Activated CD4-positive, alpha-beta memory T cell treated with anti-CD3 and anti-CD28 coated beads for 36 hours (primary cell): ENCODE measurements around the gene SNED1. TPM values are rescaled to one million over a fixed set of nuclear protein-coding genes. Genes with fewer than 3 reads are reported as not detected.

Source experiments
- CTCF ChIA-PET: fragments of 350-600 bp; sonication (Branson Sonifier 250); formaldehyde crosslinking; loops from one replicate; lab custom pipeline; 2021; ENCODE audit warnings: antibody characterized with exemption, inconsistent platforms; lab: Charles Lee
- POLR2A ChIA-PET: fragments of 350-600 bp; sonication (Branson Sonifier 250); formaldehyde crosslinking; loops from one replicate; lab custom pipeline; 2021; ENCODE audit warnings: antibody characterized with exemption; lab: Charles Lee
- DNase-seq: peaks from one replicate; pipeline ENCODE4 v3.0.0-alpha.2; 2020
- H3K27ac Mint-ChIP-seq: one replicate; pipeline ENCODE4 v1.8.0; 2021; ENCODE audit warnings: mixed read lengths
- H3K27me3 Mint-ChIP-seq: one replicate; pipeline ENCODE4 v1.8.0; 2021; ENCODE audit warnings: mixed read lengths
- H3K36me3 Mint-ChIP-seq: one replicate; pipeline ENCODE4 v1.8.0; 2021; ENCODE audit warnings: mixed read lengths
- H3K4me1 Mint-ChIP-seq: one replicate; pipeline ENCODE4 v1.8.0; 2021; ENCODE audit warnings: low read depth, mixed read lengths
- H3K4me3 Mint-ChIP-seq: one replicate; pipeline ENCODE4 v1.8.0; 2021; ENCODE audit warnings: mild to moderate bottlenecking, mixed read lengths
- H3K9me3 Mint-ChIP-seq: one replicate; pipeline ENCODE4 v1.8.0; 2021; ENCODE audit warnings: mixed read lengths
- intact Hi-C: fragments of 100-400 bp; cut with micrococcal nuclease; formaldehyde crosslinking; loops from one replicate; pipeline ENCODE4 v1.15.1; 2023
- total RNA-seq, 2 experiments: library from RNA; stranded (reverse); gene quantifications; one replicate each; pipeline ENCODE4 v1.2.3, GENCODE V29; 2021

SNED1 gene
- total RNA-seq, 2 experiments from 2014 or later = 2.6 to 3.8 TPM

DNA sequence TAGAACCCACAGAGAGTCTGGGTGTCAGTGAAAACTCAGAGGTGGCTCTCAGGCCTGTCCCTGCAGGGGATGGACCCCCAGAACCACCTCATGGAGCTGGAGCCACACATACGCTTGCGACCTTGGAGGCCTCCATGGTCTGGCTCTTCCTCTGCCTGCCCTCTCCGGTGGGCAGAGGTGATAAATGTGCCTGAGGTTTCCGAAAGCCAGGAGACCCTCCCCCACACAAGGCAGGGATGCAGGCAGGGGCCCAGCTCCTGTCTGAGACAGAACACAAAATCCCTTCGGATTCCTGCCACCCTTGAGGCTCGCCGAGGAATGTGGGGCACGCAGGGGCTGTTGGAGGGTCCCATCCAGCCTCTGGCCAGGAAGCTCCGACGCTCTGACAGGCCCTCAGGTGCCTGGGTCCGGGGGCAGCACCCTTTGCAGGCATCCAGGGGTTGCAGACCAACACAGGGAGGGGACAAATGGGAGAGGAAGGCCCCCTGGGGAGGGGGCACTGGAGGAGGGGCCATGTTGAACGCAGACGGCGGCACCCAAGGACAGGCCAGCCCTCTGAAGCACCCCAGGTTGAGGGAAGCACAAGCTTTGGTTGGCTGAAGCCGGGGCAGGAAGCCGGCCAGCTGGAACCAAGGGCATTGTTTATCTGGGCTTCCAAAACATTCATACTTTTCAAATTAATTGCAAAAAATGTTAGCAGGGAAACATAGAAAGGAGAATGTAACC, 4.1 kb upstream of the SNED1 start:
- DNase-seq = no peak
- CTCF ChIA-PET = no interaction called here
- Mint-ChIP-seq H3K36me3 (no peaks in the 10 kb centered on the region), H3K4me1 (peaks cover 2% of the 10 kb centered on the region), H3K27ac (no peak overlapping the region), H3K9me3 (no peaks in the 10 kb centered on the region), H3K27me3 (peaks cover 10% of the 10 kb centered on the region), H3K4me3 (no peak overlapping the region)
- POLR2A ChIA-PET = no interaction called here
- intact Hi-C loops = no loop called here

DNA sequence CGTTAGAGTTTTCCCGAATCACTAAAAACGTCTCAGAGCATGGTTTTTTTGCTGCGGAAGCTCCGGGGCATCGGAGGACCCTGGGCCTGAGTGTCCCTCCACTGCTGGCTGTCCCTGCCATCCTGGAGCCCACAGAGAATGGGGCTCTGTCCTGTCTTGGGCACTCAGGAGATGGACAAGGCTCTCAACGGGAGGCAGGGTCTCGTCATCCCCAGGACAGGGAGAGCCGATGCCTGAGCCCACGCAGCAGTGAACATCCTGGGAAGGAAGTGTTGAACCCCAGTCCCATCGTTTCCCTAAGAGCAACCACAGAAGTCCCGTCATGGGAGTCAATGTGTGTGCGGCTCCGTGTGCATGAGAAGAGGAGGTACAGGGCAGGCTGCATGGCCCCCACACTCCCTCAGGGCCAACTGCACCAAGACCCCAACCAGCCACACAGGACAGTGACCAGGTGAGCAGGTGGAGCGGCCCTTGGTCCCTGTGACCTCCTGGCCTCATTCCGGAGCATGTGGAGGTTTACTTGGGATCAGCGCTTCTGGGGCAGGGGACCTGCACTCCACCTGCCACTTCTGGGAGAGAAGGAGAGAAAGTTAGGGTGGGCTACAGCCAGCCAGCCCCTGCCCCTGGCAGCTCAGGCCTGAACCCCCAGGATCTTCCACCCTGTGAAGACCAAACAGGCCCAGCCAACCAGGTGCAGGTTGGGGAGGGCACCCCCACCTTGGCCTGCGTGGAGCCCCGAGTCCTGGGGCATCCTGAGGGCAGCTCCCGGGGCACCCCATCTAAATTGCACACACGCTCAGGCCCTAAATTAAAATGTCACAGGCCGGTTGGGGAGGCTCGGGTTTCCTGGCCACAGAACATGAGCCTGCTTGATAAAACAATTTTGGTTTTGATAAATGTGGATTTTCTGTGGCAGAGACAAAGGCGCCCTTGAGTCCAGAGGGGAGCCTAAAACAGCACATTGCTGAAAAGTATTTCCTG, 3.1 kb upstream of the SNED1 start:
- Mint-ChIP-seq H3K27me3 (peaks cover 19% of the 10 kb centered on the region), H3K4me3 (no peak overlapping the region), H3K27ac (no peak overlapping the region), H3K4me1 (peaks cover 7% of the 10 kb centered on the region), H3K36me3 (no peaks in the 10 kb centered on the region), H3K9me3 (no peaks in the 10 kb centered on the region)
- DNase-seq = no peak
- POLR2A ChIA-PET = no interaction called here
- CTCF ChIA-PET = no interaction called here
- intact Hi-C loops = no loop called here

DNA sequence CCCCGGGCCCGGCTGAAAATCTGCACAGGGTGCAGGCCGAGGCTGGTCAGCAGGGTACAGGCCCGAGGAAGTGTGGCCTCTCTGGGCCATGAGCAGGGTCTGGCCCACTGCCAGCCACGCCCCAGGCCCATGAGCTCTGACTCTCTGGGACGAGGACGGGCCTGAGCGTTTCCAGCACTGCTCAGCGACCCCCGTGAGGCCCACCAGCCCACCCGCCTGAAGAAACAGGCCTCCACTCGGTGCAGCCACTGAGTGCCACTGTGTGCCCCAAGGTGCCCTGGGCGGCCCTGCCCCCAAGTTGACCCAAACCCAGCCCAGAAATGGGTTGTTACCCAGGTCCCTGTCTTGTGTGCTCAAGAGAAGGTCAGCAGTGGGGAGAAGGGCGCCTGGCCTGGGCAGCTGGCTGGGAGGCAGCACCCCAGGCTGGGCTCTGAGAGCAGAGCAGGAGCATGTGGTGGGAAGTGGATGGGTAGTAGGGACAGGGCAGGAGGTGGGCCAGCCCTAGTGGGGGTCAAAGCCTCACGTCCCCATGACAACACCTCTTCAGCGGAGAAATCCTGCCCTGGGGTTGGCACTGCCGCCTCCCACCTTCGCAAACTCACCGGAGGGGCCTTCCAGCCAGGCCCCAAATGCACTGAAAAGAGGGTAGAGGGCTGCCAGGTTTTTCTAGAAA, 2.1 kb upstream of the SNED1 start:
- ChIA-PET POLR2A (no interaction called here), CTCF (no interaction called here)
- intact Hi-C loops = no loop called here
- Mint-ChIP-seq H3K27me3 (peaks cover 19% of the 10 kb centered on the region), H3K27ac (no peak overlapping the region), H3K9me3 (no peaks in the 10 kb centered on the region), H3K4me1 (peaks cover 7% of the 10 kb centered on the region), H3K4me3 (no peak overlapping the region), H3K36me3 (no peaks in the 10 kb centered on the region)
- DNase-seq = no peak

DNA sequence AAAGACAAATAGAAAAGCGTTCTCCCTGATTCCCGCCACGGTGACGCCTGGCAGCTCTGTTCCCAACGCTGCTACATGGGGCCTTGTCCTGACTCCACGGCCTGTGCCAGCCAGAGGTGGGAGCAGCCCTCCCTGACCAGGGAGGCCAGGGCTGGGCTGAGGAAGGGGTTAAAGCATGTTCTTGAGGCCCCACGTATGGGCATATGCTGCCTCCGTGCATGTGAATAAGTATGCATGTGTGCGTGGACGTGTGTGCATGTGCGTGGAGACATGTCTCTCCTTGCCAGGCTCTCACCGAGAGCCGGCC, 1.6 kb upstream of the SNED1 start:
- ChIA-PET CTCF (no interaction called here), POLR2A (no interaction called here)
- no peaks in the 10 kb centered on the region for H3K9me3 Mint-ChIP-seq
- no peak overlapping the region for H3K4me3 Mint-ChIP-seq
- H3K27ac Mint-ChIP-seq = no peak overlapping the region
- peaks cover 19% of the 10 kb centered on the region for H3K27me3 Mint-ChIP-seq
- H3K4me1 Mint-ChIP-seq = peaks cover 7% of the 10 kb centered on the region
- intact Hi-C loops = no loop called here
- H3K36me3 Mint-ChIP-seq = no peaks in the 10 kb centered on the region
- DNase-seq = no peak

DNA sequence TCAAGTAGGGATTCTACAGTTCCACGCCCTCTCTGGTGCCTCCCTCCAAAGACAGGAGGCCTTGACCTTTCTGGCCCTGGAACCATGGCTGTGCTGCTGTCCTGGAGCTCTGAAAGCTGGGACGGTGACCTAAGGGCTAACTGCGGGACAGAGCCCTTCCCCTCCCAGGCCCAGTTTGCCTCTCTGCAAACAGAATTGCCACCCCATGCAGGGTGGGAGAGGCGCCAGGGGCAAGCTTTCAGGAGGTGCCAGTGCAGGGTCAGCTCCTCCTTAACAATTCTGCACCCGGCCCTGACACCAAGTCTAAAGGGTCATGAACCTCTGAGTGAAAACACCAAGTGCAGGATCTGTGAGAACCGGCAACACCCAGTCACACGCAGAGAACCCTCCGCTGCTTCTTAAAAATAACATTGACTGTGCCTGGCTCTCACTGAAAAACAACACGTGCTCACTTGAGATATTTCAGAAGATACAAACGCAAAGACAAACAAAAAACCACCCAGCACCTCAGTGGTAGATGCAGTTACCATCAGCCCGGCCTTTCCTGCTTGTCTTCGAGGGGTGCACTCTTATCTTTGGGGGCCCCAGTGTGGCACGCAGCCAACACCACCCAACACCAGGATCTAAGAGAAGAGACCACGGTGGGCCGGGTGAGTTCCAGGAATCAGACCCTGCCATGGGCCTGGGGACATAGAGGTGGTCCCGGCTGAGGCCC, 1.1 kb upstream of the SNED1 start:
- H3K36me3 Mint-ChIP-seq = no peaks in the 10 kb centered on the region
- peaks cover 19% of the 10 kb centered on the region for H3K27me3 Mint-ChIP-seq
- ChIA-PET CTCF (no interaction called here), POLR2A (no interaction called here)
- no peak overlapping the region for H3K4me3 Mint-ChIP-seq
- H3K27ac Mint-ChIP-seq = no peak overlapping the region
- no peak for DNase-seq
- intact Hi-C loops = no loop called here
- no peaks in the 10 kb centered on the region for H3K9me3 Mint-ChIP-seq
- peaks cover 7% of the 10 kb centered on the region for H3K4me1 Mint-ChIP-seq

DNA sequence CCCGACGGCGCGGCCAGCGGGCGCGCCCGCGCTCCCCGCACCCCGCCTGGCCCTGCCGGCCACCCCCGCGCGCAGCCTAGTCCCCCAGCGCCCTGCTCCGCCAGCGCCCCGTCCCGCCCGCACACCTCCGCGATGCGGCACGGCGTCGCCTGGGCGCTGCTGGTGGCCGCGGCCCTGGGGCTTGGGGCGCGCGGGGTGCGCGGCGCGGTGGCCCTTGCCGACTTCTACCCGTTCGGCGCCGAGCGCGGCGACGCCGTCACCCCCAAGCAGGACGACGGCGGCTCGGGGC, 232 bp downstream of the SNED1 start:
- intact Hi-C loops = no loop called here
- peaks cover 9% of the 10 kb centered on the region for H3K9me3 Mint-ChIP-seq
- DNase-seq = peak; percentile 8
- H3K27ac Mint-ChIP-seq = no peak overlapping the region
- peaks cover 17% of the 10 kb centered on the region for H3K27me3 Mint-ChIP-seq
- H3K36me3 Mint-ChIP-seq = peaks cover 3% of the 10 kb centered on the region
- POLR2A ChIA-PET = no interaction called here
- CTCF ChIA-PET = no interaction called here
- no peak overlapping the region for H3K4me3 Mint-ChIP-seq
- peaks cover 7% of the 10 kb centered on the region for H3K4me1 Mint-ChIP-seq

DNA sequence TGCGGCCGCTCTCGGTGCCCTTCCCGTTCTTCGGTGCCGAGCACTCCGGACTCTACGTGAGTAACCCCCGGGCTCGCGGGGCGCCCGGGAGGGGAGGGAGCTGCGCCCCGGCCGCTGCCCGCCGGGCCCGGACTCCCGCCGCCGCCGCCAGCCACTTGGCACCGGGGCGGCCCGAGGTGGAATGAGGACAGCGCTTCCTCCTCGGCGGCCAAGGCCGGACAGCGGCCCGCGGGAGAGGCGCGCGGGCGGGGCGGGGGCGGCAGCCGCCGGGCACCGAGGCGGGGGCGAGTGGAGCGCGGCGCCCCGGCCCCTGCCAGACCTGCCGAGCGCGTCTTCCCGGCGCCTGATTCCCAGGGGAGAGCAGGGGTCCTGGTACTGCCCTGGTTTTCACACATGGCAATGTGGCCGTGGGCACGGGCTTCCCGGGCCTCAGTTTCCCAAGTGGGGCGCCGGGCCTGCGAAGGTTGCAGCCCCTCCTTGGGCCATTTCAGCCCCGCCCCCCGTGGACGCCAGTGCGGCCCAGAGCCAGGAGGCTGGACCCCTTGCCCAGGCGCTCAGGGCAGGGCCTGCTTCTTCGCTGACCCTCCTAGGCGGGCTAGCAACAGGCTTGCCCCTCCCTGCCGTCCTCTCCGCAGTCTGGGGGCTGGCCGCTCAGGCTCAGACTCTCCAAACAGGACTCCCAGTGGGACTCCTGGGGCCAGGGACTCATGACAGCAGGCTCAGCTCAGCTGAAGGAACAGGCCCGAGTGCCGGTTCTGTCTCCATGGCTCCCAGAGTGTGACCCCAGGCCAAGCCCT, 775 bp downstream of the SNED1 start:
- peaks cover 6% of the 10 kb centered on the region for H3K36me3 Mint-ChIP-seq
- peak; percentile 8 for DNase-seq
- peaks cover 7% of the 10 kb centered on the region for H3K4me1 Mint-ChIP-seq
- intact Hi-C loops = no loop called here
- H3K27ac Mint-ChIP-seq = no peak overlapping the region
- H3K4me3 Mint-ChIP-seq = no peak overlapping the region
- peaks cover 14% of the 10 kb centered on the region for H3K9me3 Mint-ChIP-seq
- peaks cover 17% of the 10 kb centered on the region for H3K27me3 Mint-ChIP-seq
- ChIA-PET CTCF (no interaction called here), POLR2A (no interaction called here)

DNA sequence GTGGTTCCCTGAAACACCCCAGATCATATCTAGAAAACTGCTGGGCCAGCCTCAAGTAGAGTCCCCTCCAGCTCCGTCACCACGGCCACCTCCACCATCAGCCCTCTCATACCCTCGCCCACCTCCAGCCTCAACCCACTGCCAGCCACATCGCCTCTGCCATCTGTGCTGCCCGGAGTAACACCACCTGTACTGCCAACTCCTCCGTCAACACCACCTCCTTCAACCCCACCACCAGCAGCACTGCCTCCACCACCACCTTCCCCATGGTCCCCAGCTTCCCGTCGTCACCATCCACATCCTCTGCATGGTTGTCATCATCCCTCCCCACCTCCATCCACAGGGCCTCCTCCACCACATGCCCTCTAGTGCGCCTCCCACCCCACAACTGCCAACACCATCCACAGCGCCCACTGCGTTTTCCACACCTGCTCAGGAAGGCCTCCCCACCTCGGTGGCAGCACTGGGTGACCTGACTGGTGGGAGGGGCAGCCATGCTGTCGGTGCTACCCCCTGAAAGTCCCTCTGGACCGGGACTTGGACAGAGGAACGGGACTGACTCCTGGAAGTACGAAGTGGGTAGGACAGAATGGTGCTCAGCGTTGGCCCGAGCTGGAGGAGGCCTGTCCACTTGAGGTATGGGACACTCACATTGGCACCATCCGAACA, 1.6 kb downstream of the SNED1 start:
- intact Hi-C loops = no loop called here
- ChIA-PET POLR2A (no interaction called here), CTCF (no interaction called here)
- H3K27ac Mint-ChIP-seq = no peak overlapping the region
- peaks cover 22% of the 10 kb centered on the region for H3K9me3 Mint-ChIP-seq
- H3K36me3 Mint-ChIP-seq = peaks cover 6% of the 10 kb centered on the region
- DNase-seq = peak; percentile 6
- peak overlapping the region; percentile 2 for H3K4me3 Mint-ChIP-seq
- peaks cover 17% of the 10 kb centered on the region for H3K27me3 Mint-ChIP-seq
- peaks cover 7% of the 10 kb centered on the region for H3K4me1 Mint-ChIP-seq

DNA sequence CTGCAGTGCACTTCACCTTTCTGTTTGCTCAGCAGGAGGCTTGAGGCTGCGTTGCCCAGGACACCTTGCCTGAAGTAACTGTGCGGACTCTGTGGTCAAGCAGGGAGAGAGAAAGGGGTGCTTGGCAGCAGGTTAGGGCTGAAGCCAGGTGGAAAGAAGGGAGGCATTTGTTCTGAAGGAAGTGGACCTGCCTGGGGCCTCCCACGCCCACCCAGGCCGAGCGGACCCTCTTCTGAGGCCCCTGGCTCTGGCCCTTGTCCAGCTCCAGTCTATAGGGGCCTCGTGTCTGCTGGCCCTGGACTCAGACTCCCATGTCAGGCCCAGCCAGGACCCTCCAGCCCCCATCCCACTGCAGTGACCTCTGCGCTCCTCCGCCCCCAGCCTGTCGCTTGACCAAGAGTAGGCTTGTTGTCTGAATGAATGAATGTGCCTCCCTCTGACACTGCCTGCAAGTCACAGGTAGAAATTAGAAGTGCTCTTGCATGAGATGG, 2.5 kb downstream of the SNED1 start:
- intact Hi-C loops = no loop called here
- no peak for DNase-seq

DNA sequence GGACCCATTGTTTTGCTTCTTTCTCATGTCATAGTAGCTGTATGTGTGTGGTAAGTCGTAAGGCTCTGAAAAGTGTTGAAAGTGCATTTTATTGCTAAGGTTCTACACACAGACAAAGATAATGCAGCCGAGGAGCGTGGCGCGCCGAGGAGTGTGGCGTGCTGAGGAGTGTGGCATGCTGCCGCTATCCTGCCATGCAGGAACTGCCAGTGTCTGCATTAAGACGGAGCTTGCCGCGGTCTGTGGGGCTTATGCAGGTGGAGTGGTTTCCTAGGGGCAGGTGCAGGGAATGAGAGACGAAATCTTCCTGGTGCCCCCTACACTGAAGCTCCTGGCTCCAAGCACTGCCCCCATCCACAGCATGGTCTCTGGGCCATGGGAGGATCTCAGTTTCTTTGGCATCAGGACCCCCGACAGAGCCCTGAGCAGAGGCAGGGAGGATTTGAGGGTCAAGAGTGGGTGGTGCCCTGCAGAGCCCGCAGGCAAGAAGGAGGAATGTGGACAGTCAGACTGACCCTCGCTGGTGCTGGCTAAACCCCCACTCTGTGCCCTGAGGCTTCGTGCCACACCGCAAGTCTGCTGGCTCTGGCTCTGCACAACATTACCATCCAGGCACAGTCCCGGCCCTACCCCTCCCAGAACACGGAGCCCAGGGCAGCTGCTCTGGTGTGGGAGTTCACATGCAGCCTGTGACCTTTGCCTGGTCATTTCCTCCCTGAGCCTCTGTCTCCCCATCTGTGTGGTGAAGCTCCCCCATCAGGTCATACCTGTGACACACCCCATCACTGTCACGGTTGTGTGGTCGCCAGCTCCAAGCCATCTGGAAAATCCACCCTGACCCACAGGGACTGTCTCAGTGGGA, 3.2 kb downstream of the SNED1 start:
- Mint-ChIP-seq H3K4me3 (no peak overlapping the region), H3K27me3 (peaks cover 17% of the 10 kb centered on the region), H3K27ac (no peak overlapping the region), H3K9me3 (peaks cover 35% of the 10 kb centered on the region), H3K36me3 (peaks cover 6% of the 10 kb centered on the region), H3K4me1 (peaks cover 7% of the 10 kb centered on the region)
- intact Hi-C loops = no loop called here
- DNase-seq = peak; percentile 8
- ChIA-PET POLR2A (no interaction called here), CTCF (no interaction called here)

More for the DNA sequence above, 2.5 kb downstream of the SNED1 start:
- Mint-ChIP-seq H3K27ac (no peak overlapping the region), H3K27me3 (peaks cover 17% of the 10 kb centered on the region), H3K4me3 (no peak overlapping the region), H3K9me3 (peaks cover 30% of the 10 kb centered on the region), H3K36me3 (peaks cover 6% of the 10 kb centered on the region), H3K4me1 (peaks cover 7% of the 10 kb centered on the region)
- ChIA-PET POLR2A (no interaction called here), CTCF (no interaction called here)
